SHP77 treated with DMSO at 0.1 percent for 48 hours (cell line): ENCODE measurements around the gene ENC1.

Experiments
- DNase-seq: peaks from one replicate; lab custom pipeline; 2025; lab: John Stamatoyannopoulos, UW

ENC1 gene

GRCh38 chr5:74657165-74657564 is 16.6 kb upstream of the ENC1 start:
- no peak for DNase-seq

DNA sequence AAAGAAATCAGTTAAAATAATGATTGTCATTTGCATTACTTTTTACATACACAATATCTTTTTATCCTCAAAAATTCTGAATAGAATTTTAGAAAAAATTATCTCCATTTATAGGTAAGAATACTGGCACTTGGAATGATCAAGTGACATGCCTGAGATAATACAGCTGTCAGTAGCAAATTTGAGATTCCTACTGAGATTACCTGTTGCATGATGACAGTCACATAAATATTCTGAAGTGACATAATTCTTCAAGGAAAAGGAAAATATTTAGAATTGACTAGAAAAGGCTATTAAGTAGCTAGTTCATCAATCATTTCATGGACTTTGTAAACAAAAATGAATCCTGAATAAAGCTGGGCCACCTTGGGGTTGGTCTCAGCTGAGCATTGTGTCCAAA is 15.2 kb upstream of the ENC1 start:
- DNase-seq: no peak

DNA sequence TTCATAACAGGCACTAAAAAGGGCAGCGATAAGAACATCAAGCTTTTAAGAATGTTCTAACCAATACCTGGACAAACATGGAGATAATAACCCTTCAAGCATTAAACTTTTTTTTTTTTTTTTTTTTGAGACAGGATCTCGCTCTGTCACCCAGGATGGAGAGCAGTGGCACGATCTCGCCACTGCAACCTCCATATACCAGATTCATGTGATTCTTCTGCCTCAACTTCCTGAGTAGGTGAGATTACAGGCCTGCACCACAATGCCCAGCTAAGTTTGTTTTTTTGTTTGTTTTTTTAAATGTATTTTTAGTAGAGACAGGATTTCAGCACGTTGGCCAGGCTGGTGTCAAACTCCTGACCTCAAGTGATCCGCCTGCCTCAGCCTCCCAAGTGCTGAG is 14.7 kb upstream of the ENC1 start:
- no peak for DNase-seq

DNA sequence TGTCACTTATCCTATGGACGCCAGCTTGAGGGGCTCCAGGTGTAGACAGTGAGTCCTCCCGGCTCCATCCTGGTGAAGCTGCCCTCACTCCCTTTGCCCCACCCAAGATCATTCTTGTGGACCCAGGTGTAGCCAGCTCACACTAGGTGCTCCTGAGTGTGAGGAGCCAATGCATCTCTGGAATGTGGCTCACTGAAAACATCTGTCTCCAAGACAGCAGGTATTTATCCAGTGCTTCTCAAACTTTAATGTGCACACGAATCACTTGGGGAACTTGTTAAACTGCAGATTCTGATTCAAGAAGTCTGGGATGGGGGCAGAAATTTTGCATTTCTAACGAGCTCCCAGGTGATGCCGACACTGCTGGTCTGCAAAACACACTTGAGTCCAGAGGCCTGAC is 13.5 kb upstream of the ENC1 start:
- DNase-seq: no peak

GRCh38 chr5:74652576-74652975 is 12.0 kb upstream of the ENC1 start:
- DNase-seq: no peak

GRCh38 chr5:74651710-74652109 is 11.2 kb upstream of the ENC1 start:
- no peak for DNase-seq

- DNase-seq: no peak
These were observed 9.0 kb upstream of the ENC1 start for GRCh38 chr5:74649421-74649973.

DNA sequence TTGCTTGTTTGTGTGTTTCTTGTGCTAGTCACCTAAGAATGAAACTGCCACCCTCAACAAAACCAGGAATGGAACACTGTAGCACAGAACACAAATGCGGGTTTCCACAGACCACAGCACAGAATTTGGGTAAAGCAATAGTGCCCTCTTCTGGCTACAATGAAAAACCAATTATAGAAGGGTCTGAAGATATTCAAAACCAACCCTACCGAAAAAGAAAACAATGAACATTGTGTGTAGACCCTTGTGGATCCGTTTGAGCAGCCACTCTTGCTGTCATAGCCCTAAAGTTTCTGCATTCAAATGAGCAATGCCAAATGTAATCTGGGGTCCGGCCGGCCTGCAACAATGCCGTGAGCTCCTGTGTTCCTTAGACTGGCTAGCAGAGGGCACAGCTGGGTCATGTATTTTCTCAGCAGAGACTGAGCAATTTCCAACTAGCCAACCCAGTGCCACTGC is 8.3 kb upstream of the ENC1 start:
- DNase-seq: peak; percentile 51

DNA sequence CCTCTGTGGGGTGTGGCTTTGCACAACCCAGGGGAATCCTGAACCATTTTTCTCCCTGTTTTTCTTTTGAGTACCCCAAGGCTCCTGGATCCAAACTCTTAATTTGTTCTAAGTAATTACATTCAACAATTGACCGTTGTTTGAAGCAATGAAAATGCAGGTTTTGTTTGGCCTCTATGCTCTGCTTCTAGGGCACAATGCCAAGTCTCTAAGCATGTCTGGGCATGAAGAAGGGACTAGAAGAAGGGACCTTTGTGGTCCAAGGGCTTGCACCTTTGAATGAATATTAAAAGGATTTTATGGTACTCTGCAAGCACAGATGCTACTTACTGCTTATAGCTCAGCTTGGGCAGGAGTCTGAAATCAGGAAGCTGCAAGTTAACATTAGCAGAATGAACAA is 6.6 kb upstream of the ENC1 start:
- DNase-seq: peak; percentile 46

DNA sequence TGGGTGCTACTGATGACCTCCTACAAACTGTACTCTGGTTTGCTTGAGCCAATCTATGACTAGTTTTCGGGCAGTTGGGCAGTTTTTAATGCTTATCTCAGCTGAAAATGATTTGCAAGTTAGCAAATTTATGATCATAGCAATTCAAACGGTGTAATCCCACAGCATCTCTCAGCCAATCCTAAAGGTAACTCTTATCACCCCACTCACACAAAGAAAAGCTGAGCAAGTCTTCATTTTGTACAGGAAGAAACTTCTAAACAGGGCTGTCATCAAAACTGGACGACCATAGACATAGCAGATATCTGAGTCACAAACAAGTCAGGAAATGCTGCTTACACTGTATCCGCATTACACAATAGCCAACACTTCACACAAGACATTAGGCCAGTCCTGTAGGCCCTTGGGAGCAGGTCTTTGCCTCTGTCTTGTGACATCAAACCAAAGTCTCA is 2.6 kb upstream of the ENC1 start:
- no peak for DNase-seq

DNA sequence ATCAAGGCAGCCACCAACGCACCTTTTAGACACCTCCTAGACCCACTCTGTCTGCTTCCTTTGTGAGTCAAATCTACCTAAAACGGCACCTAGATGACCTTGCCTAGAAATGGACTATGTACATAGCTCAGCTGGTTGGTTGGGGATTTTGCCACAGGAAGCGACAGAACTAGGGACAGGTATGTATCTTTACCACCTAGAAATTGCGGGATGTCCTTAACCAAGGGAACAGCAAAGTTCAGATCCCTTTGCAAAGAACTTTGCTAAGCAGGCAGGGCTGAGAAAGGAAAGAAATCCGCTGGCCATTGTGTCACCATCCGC is 2.0 kb upstream of the ENC1 start:
- DNase-seq: no peak

DNA sequence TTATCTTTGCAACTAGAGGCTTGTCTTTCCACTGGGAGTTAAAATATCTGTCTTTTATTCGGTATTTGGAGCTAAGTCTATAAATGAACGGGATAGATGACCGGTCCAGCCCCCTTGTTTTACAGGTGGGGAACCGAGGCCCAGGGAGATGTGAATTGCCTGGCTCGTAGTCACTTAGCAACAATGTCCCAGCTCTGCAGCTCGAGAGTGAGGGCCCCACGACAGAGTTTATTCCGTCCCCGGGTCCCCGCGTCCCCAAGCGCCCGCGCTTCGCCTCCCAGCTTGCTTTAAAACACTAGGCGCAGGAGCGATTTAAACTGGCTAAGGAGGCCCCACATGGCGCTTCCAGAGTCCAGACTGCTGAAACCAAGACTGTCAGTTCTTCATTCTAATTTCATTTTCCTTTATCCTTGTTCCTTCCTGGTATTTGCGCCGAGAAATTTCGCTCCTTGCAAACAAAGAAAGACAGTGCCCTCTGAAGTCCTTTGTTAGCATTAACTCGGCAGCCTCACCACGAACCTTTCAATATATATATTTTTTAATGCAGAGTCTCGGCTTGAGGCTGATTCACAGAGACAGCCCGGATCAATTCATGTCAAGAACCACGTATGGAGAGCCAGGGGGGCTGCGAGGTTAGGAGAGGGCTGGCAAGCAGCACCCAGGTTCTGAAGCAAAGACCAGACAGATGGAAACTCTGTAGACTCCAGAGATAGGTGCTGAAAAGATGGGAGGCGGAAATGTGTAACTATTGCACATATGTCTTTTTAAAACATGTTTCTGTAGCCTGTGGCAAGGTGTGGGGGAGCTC is 1.4 kb upstream of the ENC1 start:
- DNase-seq: no peak

GRCh38 chr5:74640954-74641734 is 616 bp upstream of the ENC1 start:
- no peak for DNase-seq

DNA sequence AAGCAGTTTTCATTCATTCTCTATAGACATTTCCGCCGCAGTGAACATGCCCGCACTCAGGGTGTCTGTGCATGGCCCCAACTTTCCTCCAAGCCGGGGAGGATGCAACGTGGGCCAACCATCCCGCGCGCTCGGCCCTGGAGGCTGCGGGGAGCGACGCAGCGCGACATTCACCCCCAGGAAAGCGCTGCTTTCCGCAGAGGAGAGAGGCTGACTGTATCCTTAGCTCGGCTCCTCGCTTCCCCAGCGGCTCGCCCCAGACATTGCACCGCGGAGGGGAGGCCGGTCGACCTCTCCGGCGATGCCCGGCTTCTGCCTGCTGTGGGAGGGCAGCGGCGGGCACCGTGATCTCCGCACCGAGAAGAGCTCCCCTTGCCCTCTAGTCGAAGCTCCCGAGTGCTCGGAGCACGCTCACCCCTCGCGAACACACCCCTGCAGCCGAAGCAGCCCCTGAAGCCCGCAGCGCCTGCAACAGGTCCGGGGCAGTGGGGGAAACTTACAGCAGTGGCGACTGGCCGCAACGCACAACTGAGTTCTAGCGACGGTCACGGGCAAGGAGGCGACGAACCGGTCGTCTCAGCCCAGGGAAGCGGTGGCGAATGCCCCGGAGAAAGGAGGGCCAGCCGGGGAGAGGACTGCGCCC is 600 bp downstream of the ENC1 start:
- DNase-seq: no peak

- no peak for DNase-seq
These were observed 1.3 kb downstream of the ENC1 start for GRCh38 chr5:74638970-74639806.

DNA sequence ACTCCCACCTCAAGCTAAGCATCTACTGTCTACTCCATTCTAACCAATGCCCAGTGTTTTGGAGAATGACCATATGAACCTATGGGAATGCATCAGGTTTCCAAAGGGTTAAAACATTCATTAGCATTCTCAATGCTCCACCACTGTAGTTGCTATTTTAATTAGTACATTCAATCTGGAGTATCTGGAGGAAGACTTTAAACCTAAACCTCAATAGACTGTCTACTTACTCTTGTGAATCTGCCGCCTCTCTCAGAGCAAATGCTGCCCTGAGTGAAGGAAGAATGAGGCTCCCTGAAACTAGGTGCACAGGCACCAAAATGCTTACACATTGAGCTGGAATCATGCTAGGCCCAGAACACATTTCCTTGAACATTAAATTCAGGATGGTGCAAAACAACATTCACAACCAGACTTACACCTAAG is 2.0 kb downstream of the ENC1 start:
- no peak for DNase-seq

- DNase-seq: no peak
These were observed 4.0 kb downstream of the ENC1 start for GRCh38 chr5:74636552-74636951.

- no peak for DNase-seq
These were observed 4.4 kb downstream of the ENC1 start for GRCh38 chr5:74636149-74636548.

DNA sequence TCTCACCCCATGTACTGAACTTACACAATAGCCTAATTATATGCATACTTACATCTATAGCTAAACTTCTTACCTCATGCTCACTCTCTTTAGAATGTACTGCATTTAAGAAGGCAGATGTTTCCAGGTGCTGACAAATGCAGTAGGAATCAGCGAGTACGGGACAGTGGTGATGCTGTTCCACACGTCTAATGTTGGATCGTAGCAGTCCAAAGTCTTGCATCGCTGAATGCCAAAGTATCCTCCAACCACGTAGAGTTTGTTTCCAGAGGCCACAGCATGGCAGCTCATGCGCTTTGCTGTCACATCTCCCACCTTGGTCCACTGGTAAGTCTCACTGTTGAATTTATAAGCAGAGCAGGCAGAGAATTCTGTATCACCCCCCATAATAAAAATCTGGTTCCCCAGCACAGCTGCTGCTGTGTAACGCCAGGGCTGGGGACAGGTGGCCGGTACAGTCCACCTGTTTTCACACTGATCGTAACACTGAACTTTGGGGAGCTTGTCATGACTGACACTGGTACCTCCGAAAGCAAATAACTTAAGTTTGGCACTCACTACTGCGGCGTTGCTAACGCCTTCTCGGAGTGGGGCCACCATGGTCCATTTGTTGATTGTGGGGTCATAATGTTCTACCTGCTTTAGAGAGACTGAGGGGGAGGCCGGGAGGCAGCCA is 5.8 kb downstream of the ENC1 start:
- no peak for DNase-seq

GRCh38 chr5:74633695-74634094 is 6.8 kb downstream of the ENC1 start:
- no peak for DNase-seq

GRCh38 chr5:74632947-74633356 is 7.6 kb downstream of the ENC1 start:
- DNase-seq: no peak
